Ureter (tissue), 1 donor: ENCODE measurements around the gene GID8. TPM values are rescaled to one million over a fixed set of nuclear protein-coding genes. Genes with fewer than 3 reads are reported as not detected.
"Not testable (repeated sequence)": the region's sequence is repeated elsewhere in the genome, so short reads cannot be mapped to it uniquely, and the experiment has no call there.

ENCODE experiments used
- DNase-seq: peaks from one replicate; pipeline ENCODE4 v3.0.0-alpha.2; 2020; ENCODE audit warnings: low spot score
- total RNA-seq: library from RNA; stranded (reverse); gene quantifications from one replicate; pipeline ENCODE4 v1.2.4, GENCODE V29; 2023
- donor health status: DM: yes; HTN: yes; CAD: no.

Gene GID8
- total RNA-seq, 1 donor from 2014 or later = 43.1 TPM

GRCh38 chr20:62958388-62959100 lies 20.6 kb downstream of the GID8 start:
- DNase-seq = no peak

- DNase-seq = no peak
These were observed 21.4 kb downstream of the GID8 start for GRCh38 chr20:62959101-62959971.

- no peak for DNase-seq
These were observed 22.1 kb downstream of the GID8 start for GRCh38 chr20:62959998-62960436.

GRCh38 chr20:62960446-62961309 lies 22.7 kb downstream of the GID8 start:
- not testable (repeated sequence) for DNase-seq

- no peak for DNase-seq
These were observed 23.4 kb downstream of the GID8 start for GRCh38 chr20:62961310-62961783.

- no peak for DNase-seq
These were observed 23.9 kb downstream of the GID8 start for GRCh38 chr20:62961799-62962198.

- DNase-seq = no peak
These were observed 24.4 kb downstream of the GID8 start for GRCh38 chr20:62962221-62962879.

GRCh38 chr20:62962891-62963613 lies 25.1 kb downstream of the GID8 start:
- no peak for DNase-seq

- DNase-seq = no peak
These were observed 25.9 kb downstream of the GID8 start for GRCh38 chr20:62963614-62964397.

- DNase-seq = no peak
These were observed 26.8 kb downstream of the GID8 start for GRCh38 chr20:62964700-62965099.

- no peak for DNase-seq
These were observed 27.4 kb downstream of the GID8 start for GRCh38 chr20:62965363-62965771.

- DNase-seq = no peak
These were observed 28.5 kb downstream of the GID8 start for GRCh38 chr20:62966212-62967148.

- no peak for DNase-seq
These were observed 29.2 kb downstream of the GID8 start for GRCh38 chr20:62967149-62967501.

GRCh38 chr20:62967628-62968351 lies 29.8 kb downstream of the GID8 start:
- DNase-seq = no peak

GRCh38 chr20:62968378-62969178 lies 30.6 kb downstream of the GID8 start:
- DNase-seq = no peak

- DNase-seq = no peak
These were observed 31.3 kb downstream of the GID8 start for GRCh38 chr20:62969179-62969760.

GRCh38 chr20:62969939-62970306 lies 32.0 kb downstream of the GID8 start:
- DNase-seq = no peak
